GM06990 (cell line): Measurements from ENCODE around the gene IFT74.

Source experiments
- DNase-seq: peaks from one replicate; pipeline ENCODE4 v3.0.0-alpha.2; 2011; ENCODE audit not compliant: insufficient read length; ENCODE audit errors: extremely low read depth
- H3K27me3 ChIP-seq: replicated peaks from 2 replicates; pipeline ENCODE4 v1.6.0; 2011; ENCODE audit warnings: low read length; ENCODE audit not compliant: control insufficient read depth, insufficient read depth
- H3K36me3 ChIP-seq: 2 replicates; pipeline ENCODE4 v1.5.1; 2011; ENCODE audit warnings: low read length; ENCODE audit not compliant: control insufficient read depth, insufficient read depth
- H3K4me3 ChIP-seq: replicated peaks from 2 replicates; pipeline ENCODE4 v1.5.1; 2011; ENCODE audit warnings: low read depth, mild to moderate bottlenecking, control low read depth, low read length
- TF ChIP-seq, protein P1 (sequence below): IDR thresholded peaks from 2 replicates; pipeline ENCODE4 v1.5.1; 2011; ENCODE audit warnings: low read length, control low read depth, mild to moderate bottlenecking, inconsistent platforms; ENCODE audit not compliant: insufficient read depth, poor library complexity, severe bottlenecking

IFT74 gene

DNA sequence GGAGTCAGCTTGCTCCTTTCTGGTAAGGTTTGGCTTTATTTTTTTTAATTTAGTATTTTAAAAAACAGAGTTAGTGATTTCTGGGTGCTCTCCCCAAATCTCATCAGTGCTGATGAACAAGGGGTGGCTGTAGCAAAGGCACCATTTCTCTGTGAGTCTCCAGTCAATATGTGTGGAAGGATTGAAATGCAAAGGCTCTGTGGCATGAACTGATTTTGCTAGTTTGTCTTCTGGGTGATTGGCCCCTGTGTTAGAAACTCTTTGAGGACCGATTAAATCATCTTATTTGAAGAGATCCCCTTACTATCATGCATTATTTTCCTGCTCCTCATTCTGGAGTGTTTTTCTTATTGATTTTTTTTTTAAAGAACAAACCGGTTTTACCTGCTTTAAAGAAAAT lies 153.4 kb downstream of the IFT74 start:
- Histone ChIP-seq H3K27me3 (no peaks in the 10 kb centered on the region), H3K36me3 (no peaks in the 10 kb centered on the region), H3K4me3 (no peak overlapping the region)
- TF ChIP-seq, protein P1, sequence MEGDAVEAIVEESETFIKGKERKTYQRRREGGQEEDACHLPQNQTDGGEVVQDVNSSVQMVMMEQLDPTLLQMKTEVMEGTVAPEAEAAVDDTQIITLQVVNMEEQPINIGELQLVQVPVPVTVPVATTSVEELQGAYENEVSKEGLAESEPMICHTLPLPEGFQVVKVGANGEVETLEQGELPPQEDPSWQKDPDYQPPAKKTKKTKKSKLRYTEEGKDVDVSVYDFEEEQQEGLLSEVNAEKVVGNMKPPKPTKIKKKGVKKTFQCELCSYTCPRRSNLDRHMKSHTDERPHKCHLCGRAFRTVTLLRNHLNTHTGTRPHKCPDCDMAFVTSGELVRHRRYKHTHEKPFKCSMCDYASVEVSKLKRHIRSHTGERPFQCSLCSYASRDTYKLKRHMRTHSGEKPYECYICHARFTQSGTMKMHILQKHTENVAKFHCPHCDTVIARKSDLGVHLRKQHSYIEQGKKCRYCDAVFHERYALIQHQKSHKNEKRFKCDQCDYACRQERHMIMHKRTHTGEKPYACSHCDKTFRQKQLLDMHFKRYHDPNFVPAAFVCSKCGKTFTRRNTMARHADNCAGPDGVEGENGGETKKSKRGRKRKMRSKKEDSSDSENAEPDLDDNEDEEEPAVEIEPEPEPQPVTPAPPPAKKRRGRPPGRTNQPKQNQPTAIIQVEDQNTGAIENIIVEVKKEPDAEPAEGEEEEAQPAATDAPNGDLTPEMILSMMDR: no peak
- DNase-seq: no peak

DNA sequence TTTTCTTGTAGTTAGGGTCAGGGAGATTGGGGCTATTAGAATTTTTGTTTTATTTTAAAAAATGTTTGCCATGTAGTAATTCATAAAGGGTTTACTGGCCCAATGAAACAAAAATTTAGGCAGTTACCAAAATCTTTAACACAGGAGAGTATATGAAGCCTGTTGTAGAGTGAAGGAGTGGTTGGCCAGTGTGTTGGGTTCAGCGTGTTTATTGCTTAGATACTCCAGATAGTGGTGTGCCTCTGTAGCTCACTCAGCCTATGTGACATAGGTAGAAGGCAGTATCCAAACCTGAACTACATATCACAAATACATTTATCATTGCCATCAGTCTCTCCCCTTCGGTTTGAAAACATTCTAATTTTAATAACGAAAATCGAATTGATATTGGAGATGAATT lies 154.0 kb downstream of the IFT74 start:
- Histone ChIP-seq H3K36me3 (no peaks in the 10 kb centered on the region), H3K27me3 (no peaks in the 10 kb centered on the region), H3K4me3 (no peak overlapping the region)
- TF ChIP-seq, protein P1: no peak
- no peak for DNase-seq

DNA sequence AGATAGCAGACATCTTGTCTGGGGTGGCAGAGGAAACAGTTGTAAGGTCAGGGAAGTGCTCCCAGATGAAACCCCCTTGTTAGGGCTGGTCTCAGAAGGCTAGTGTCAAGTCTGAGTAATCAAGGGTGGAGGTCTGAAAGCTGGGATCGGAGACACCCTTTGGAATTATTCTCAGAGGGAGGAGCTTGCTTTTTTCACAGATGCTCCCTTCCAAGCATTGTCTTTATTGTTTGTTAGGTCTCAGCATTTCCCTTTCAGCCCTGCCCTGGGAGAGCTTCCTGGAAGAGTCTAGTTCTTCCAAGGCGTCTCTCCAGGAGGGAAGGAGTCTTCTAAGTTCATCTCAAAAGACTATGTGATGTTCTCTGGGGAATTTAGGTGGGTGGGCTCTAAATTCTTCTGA lies 156.0 kb downstream of the IFT74 start:
- TF ChIP-seq, protein P1: no peak
- no peaks in the 10 kb centered on the region for H3K27me3 ChIP-seq
- no peak for DNase-seq
- H3K36me3 ChIP-seq: no peaks in the 10 kb centered on the region
- H3K4me3 ChIP-seq: no peak overlapping the region
